ENCODE results near the gene NFIB.

NFIB gene

DNA sequence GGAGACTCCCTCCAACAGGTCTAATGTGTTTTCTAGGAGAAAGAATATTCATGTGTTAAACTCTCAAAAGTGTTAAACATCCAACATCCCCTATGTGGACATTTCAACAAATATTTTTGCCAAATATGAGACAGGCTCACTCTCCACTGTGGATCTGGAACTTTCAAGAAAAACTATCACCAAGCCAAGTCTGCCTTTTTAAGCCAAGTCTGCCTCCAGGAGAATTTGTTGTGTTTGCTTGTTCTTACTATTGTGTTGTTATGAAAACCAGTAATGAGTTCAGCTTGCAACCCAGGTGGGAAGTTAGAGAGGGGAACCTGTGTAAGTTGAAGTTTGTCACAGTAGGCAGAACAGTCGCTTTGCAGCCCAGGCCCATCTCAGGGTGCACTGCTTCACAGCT, 228.1 kb downstream of the NFIB start:
- DNase-seq (ENCODE audit: low read depth), result no peak
- TF ChIP-seq, protein P1, sequence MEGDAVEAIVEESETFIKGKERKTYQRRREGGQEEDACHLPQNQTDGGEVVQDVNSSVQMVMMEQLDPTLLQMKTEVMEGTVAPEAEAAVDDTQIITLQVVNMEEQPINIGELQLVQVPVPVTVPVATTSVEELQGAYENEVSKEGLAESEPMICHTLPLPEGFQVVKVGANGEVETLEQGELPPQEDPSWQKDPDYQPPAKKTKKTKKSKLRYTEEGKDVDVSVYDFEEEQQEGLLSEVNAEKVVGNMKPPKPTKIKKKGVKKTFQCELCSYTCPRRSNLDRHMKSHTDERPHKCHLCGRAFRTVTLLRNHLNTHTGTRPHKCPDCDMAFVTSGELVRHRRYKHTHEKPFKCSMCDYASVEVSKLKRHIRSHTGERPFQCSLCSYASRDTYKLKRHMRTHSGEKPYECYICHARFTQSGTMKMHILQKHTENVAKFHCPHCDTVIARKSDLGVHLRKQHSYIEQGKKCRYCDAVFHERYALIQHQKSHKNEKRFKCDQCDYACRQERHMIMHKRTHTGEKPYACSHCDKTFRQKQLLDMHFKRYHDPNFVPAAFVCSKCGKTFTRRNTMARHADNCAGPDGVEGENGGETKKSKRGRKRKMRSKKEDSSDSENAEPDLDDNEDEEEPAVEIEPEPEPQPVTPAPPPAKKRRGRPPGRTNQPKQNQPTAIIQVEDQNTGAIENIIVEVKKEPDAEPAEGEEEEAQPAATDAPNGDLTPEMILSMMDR (conservative IDR thresholded peaks at IDR 0.05; ENCODE audit: low read length), result no peak
- no peak overlapping the region for H3K4me3 ChIP-seq (ENCODE audit: low read length)

DNA sequence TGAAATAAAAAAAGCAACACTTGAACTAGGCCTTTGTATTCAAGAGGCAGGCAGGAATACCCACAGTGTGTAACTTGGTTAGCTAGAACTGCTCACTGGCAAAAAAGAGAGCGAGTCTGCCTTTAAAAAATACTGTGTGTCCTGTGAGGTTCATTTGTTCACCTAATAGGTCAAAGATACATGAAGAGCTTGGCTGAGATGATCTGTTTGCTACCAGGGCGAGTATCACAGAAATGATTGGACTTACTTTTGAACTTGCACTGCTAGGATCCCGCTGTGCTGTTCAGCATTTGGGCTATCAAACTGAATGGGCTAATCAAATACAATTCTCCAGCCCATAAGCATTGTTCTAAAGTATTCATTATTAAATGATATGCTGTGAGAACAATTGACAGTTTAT, 229.1 kb downstream of the NFIB start:
- no peak overlapping the region for H3K4me3 ChIP-seq (ENCODE audit: low read length)
- DNase-seq (ENCODE audit: low read depth), result no peak
- TF ChIP-seq, protein P1 (conservative IDR thresholded peaks at IDR 0.05; ENCODE audit: low read length), result no peak

DNA sequence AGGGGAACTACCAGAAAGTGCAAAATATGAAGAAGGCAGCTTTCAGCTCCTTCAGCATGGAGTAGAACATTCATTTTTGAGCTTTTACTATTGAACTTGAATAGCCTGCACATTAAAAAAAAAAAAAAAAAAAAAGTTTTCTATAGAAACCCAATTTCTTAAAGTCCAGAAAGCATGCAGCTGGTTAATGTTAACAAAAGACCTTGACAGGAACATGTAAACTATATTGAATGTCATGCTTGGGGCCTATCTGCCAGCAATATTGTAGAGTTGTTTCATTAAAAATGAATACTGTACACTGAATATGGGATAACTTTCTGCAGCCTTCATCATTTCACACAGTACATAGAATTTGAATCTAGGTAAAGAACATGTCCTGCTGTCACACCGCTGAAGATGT, 230.6 kb downstream of the NFIB start:
- no peak for DNase-seq (ENCODE audit: low read depth)
- TF ChIP-seq, protein P1 (conservative IDR thresholded peaks at IDR 0.05; ENCODE audit: low read length), result no peak
- H3K4me3 ChIP-seq (ENCODE audit: low read length), result no peak overlapping the region

DNA sequence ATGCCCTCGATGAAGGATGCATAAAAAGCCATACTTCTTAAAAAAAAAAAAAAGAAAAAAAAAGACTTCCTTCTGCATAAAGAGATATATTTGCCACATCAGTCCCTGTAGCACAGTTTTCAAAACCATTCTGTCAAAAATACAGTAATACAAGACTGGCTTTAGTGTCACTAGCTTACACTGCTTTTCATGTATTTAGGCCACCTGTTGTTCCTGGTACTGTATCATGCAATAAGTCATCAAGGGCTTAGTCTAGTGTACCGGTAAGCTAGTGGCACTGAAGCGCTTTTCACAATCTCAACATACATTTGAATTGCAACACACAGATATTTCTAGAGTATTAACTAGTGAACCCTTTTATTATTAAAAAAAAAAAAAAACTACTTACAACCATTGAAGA, 231.2 kb downstream of the NFIB start:
- no peak overlapping the region for H3K4me3 ChIP-seq (ENCODE audit: low read length)
- no peak for DNase-seq (ENCODE audit: low read depth)
- TF ChIP-seq, protein P1 (conservative IDR thresholded peaks at IDR 0.05; ENCODE audit: low read length), result no peak

DNA sequence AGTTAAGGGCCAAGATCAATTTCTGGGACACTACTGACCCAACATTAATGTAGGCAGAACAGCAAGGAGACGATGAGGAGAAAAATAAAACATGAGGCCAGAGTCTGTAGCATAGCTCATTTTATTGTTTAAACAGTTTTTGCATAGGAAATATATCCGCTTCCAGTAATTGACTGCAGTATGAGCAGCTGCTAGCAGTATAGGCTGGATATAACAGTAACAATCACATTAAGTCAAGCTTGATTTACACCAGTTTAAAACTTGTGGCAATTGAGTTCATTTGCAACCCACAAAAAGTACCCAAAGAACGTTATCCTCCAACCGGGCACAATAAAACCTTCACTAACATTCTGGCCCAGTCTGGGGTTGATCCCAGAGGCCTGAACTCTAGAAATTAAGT, 232.2 kb downstream of the NFIB start:
- no peak for DNase-seq (ENCODE audit: low read depth)
- TF ChIP-seq, protein P1 (conservative IDR thresholded peaks at IDR 0.05; ENCODE audit: low read length), result no peak
- no peak overlapping the region for H3K4me3 ChIP-seq (ENCODE audit: low read length)

DNA sequence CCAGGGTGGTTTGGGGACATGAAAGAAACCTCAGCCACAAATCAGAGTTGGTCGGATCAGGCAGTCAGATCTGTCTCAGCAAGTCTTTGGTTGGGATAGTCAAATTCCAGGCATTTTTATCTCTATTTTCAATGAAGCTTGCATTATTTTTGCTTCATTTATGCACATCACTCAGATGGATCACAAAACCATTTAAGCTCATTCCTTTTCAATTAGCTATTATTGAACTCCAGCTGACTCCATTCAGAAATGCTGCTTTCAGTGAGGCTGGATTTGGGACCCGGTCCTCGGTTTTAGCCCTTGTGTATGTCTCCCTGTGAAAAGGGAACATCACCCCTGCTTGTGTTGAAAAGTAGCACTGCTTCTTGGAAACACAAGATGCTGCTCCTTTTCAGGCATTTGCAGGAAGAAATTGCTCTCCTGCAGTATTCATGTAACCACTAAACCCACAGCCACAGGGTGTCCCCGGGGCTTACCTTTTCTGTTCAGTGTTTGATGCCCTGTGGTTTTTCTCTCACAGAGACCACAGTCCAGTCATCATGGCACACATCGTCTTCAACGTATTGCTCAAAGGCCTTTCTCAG, 232.9 kb downstream of the NFIB start:
- DNase-seq (ENCODE audit: low read depth), result no peak
- TF ChIP-seq, protein P1 (conservative IDR thresholded peaks at IDR 0.05; ENCODE audit: low read length), result no peak
- no peak overlapping the region for H3K4me3 ChIP-seq (ENCODE audit: low read length)

DNA sequence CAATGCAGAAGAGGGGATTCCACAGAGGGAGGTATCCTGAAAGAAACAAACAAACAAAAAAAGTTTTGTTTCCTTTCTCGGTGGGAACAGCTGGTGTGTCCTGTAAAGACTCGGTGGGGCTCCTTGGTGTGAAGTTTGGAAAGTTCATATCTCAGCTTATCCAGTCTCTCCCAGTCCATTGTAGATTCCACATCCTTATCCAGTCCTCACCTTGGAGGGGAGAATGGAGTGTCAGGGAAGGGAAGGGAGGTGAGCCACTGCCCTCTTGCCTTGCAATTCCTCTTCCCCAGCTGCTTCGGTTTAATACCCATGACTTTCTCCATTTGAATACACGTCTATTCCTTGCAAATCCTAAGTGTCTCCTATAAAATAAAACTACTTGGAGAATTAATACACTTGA, 234.5 kb downstream of the NFIB start:
- no peak overlapping the region for H3K4me3 ChIP-seq (ENCODE audit: low read length)
- TF ChIP-seq, protein P1 (conservative IDR thresholded peaks at IDR 0.05; ENCODE audit: low read length), result no peak
- no peak for DNase-seq (ENCODE audit: low read depth)
